H1 (cell line): Measurements from ENCODE around the gene AKR1C2. TPM values are rescaled to one million over a fixed set of nuclear protein-coding genes. Genes with fewer than 3 reads are reported as not detected.

Experiments used
- EZH2 ChIP-seq: fragments of 200-600 bp; sonication (generic); IDR thresholded peaks from 2 replicates; pipeline ENCODE4 v1.7.1; 2012; ENCODE audit warnings: low read depth, mild to moderate bottlenecking, moderate library complexity, low read length, inconsistent platforms; ENCODE audit not compliant: severe bottlenecking
- GTF2F1 ChIP-seq: IDR thresholded peaks from 2 replicates; pipeline ENCODE4 v1.6.1; 2012; ENCODE audit warnings: low read depth, low read length, improper control_type of control experiment, borderline replicate concordance
- SAP30 ChIP-seq: fragments of 300-600 bp; sonication (generic); IDR thresholded peaks from 2 replicates; pipeline ENCODE4 v1.7.1; 2012; ENCODE audit warnings: low read length, moderate library complexity, mild to moderate bottlenecking, inconsistent platforms; ENCODE audit not compliant: insufficient read depth, insufficient replicate concordance
- polyA plus RNA-seq, 7 experiments: library from polyadenylated mRNA; depleted of rRNA in 3 of 7; stranded (reverse) in 5 of 7; unstranded in 2 of 7; fragments of >200 nt in 5 of 7; fragments of 200-250 nt in 2 of 7; gene quantifications; 1 replicate in 5 of 7; 2 replicates in 1 of 7; 4 replicates in 1 of 7; pipeline versions ENCODE4 v1.2.1 to v1.2.3, GENCODE V29; 2011 to 2013; ENCODE audit warnings: missing spikeins in 2 of 7, mixed read lengths in 2 of 7
- total RNA-seq: library from RNA; stranded (reverse); fragmentation: NEBNext Ultra II Directional; extraction: Animal tissue kit (Norgen Biotek cat#: 25700); gene quantifications from 2 replicates; pipeline ENCODE4 v1.2.1, GENCODE V29; 2021

Gene AKR1C2
- total and polyA plus RNA-seq, 2 of the 8 experiments (the other 6 are each of a cell fraction or from before 2014, with no cell fraction given) = 0.77 to 1.2 TPM

- TF ChIP-seq GTF2F1 = no peak
- no peak for TF ChIP-seq SAP30
- TF ChIP-seq EZH2 = no peak
- TF ChIP-seq, all 59 proteins: peak for 0
Measured at GRCh38 chr10:4984223-4984622, 19.4 kb downstream of the AKR1C2 start (continued).
